K562 (cell line): Measurements from ENCODE around the gene LZTR1. TPM values are rescaled to one million over a fixed set of nuclear protein-coding genes. Genes with fewer than 3 reads are reported as not detected.
A peak's percentile ranks its signal among the peaks of the same experiment; 100 is the strongest.

Experiments
- CBFB ChIP-seq: sonication (generic); formaldehyde crosslinking; IDR thresholded peaks from 2 replicates; pipeline ENCODE4 v1.4.0; 2020; ENCODE audit warnings: mild to moderate bottlenecking, missing genetic modification reagents
- CBX3 ChIP-seq, 2 experiments: IDR thresholded peaks; 1 replicate in 1 of 2; 2 replicates in 1 of 2; pipeline ENCODE4 v1.6.1; 2012; ENCODE audit warnings: inconsistent platforms in 2 of 2, low read length in 2 of 2, borderline replicate concordance in 1 of 2, control low read depth in 1 of 2
- HMG20B ChIP-seq: fragments of 250-450 bp; sonication (Bioruptor Pico); IDR thresholded peaks from 2 replicates; pipeline ENCODE4 v1.5.0; 2021; ENCODE audit warnings: mild to moderate bottlenecking
- NR0B1 ChIP-seq: fragments of 450-650 bp; IDR thresholded peaks from one replicate; pipeline ENCODE4 v1.6.1; 2018; ENCODE audit warnings: mild to moderate bottlenecking, moderate library complexity; ENCODE audit not compliant: partially characterized antibody
- NR1H2 ChIP-seq: sonication (generic); formaldehyde crosslinking; IDR thresholded peaks from 2 replicates; pipeline ENCODE4 v1.4.0; 2020; ENCODE audit warnings: mild to moderate bottlenecking, missing genetic modification reagents
- POLR2AphosphoS5 ChIP-seq: IDR thresholded peaks from 2 replicates; pipeline ENCODE4 v1.6.1; 2011; ENCODE audit warnings: mild to moderate bottlenecking, low read depth, low read length, moderate library complexity; ENCODE audit not compliant: control insufficient read depth, insufficient read depth
- PTBP1 ChIP-seq: fragments of 200-400 bp; formaldehyde crosslinking; IDR thresholded peaks from 2 replicates; pipeline ENCODE4 v1.6.1; 2017; ENCODE audit warnings: low read depth, low read length
- PTRF ChIP-seq: fragments of 450-650 bp; IDR thresholded peaks from 2 replicates; pipeline ENCODE4 v1.6.1; 2016; ENCODE audit warnings: mild to moderate bottlenecking, missing genetic modification characterization, missing compliant biosample characterization
- SREBF2 ChIP-seq: sonication (generic); formaldehyde crosslinking; IDR thresholded peaks from 2 replicates; pipeline ENCODE4 v1.4.0; 2020; ENCODE audit warnings: mild to moderate bottlenecking, missing genetic modification reagents
- SRSF1 ChIP-seq: fragments of 200-400 bp; formaldehyde crosslinking; IDR thresholded peaks from 2 replicates; pipeline ENCODE4 v1.6.1; 2017; ENCODE audit warnings: mild to moderate bottlenecking, low read depth, low read length, moderate library complexity
- polyA plus RNA-seq, 8 experiments: library from polyadenylated mRNA; depleted of rRNA in 4 of 8; stranded (reverse) in 5 of 8; unstranded in 3 of 8; fragments of >200 nt; fragmentation: Nextera tagmentation in 2 of 8; fragmentation: Illumina TruSeq in 1 of 8; extraction: Ambion mirVana in 2 of 8; extraction: Trizol in 1 of 8; gene quantifications; 2 replicates each; pipeline versions ENCODE4 v1.2.1 to v1.2.3, GENCODE V29; 2011 to 2014; ENCODE audit warnings: inconsistent platforms in 1 of 8, missing spikeins in 1 of 8
- total RNA-seq, 7 experiments: library from RNA; depleted of rRNA in 6 of 7; stranded (reverse); fragments of >200 nt in 6 of 7; fragmentation: Illumina TruSeq in 2 of 7; extraction: Trizol in 2 of 7; gene quantifications; 2 replicates each; pipeline versions ENCODE4 v1.2.1 to v1.2.3, GENCODE V29; 2011 to 2021; ENCODE audit warnings: low replicate concordance in 1 of 7
- TF ChIP-seq, protein P1 (sequence below): fragments of 450-650 bp; formaldehyde crosslinking; IDR thresholded peaks from 2 replicates; pipeline ENCODE4 v1.4.0; 2020; ENCODE audit warnings: mild to moderate bottlenecking
- TF ChIP-seq, protein P2 (sequence below): fragments of 450-650 bp; IDR thresholded peaks from 2 replicates; pipeline ENCODE4 v1.6.1; 2016; ENCODE audit warnings: low read depth, mild to moderate bottlenecking, moderate library complexity
- TF ChIP-seq, protein P3 (sequence below), 2 experiments: fragments of 450-650 bp in 1 of 2; sonication (generic) in 1 of 2; formaldehyde crosslinking in 1 of 2; IDR thresholded peaks in 1 of 2; conservative IDR thresholded peaks in 1 of 2; 2 replicates each; pipeline versions ENCODE4 v1.6.1 to v1.8.1; 2016 to 2023; ENCODE audit warnings: mild to moderate bottlenecking in 2 of 2, moderate library complexity in 2 of 2, inconsistent platforms in 1 of 2, missing genetic modification reagents in 1 of 2
- TF ChIP-seq, protein P4 (sequence below): fragments of 450-650 bp; IDR thresholded peaks from 2 replicates; pipeline ENCODE4 v1.6.1; 2017; ENCODE audit warnings: antibody characterized with exemption, mild to moderate bottlenecking

LZTR1 gene
- total and polyA plus RNA-seq, 9 of the 15 experiments (the other 6 are each of a cell fraction or from before 2014, with no cell fraction given), result 2.2 to 135 (median 63.0) TPM

GRCh38 chr22:20953668-20954500, 28.2 kb upstream of the LZTR1 start (continued):
- TF ChIP-seq, protein P1, sequence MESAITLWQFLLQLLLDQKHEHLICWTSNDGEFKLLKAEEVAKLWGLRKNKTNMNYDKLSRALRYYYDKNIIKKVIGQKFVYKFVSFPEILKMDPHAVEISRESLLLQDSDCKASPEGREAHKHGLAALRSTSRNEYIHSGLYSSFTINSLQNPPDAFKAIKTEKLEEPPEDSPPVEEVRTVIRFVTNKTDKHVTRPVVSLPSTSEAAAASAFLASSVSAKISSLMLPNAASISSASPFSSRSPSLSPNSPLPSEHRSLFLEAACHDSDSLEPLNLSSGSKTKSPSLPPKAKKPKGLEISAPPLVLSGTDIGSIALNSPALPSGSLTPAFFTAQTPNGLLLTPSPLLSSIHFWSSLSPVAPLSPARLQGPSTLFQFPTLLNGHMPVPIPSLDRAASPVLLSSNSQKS (CRISPR knock-in tag), result no peak
- no peak for TF ChIP-seq CBX3 (IDR thresholded peaks at IDR 0.05; ENCODE audit: borderline replicate concordance in 1 of 2, low read length in 2 of 2)
- TF ChIP-seq, protein P2, sequence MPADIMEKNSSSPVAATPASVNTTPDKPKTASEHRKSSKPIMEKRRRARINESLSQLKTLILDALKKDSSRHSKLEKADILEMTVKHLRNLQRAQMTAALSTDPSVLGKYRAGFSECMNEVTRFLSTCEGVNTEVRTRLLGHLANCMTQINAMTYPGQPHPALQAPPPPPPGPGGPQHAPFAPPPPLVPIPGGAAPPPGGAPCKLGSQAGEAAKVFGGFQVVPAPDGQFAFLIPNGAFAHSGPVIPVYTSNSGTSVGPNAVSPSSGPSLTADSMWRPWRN, result 0 out of 2 replicates have a peak, but pooled peaks have one; percentile 30
- TF ChIP-seq SRSF1, result no peak
- no peak for TF ChIP-seq SREBF2
- TF ChIP-seq PTRF (tag), result 0 out of 2 replicates have a peak, but pooled peaks have one; percentile 59
- TF ChIP-seq NR0B1, result no peak
- TF ChIP-seq, protein P3, sequence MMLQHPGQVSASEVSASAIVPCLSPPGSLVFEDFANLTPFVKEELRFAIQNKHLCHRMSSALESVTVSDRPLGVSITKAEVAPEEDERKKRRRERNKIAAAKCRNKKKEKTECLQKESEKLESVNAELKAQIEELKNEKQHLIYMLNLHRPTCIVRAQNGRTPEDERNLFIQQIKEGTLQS (IDR thresholded peaks at IDR 0.05), result peak; percentile 95
- TF ChIP-seq, protein P3 (CRISPR knock-in tag; conservative IDR thresholded peaks at IDR 0.05), result 0 out of 2 replicates have a peak, but pooled peaks have one; percentile 52
- no peak for TF ChIP-seq HMG20B (CRISPR knock-in tag)
- TF ChIP-seq, protein P4, sequence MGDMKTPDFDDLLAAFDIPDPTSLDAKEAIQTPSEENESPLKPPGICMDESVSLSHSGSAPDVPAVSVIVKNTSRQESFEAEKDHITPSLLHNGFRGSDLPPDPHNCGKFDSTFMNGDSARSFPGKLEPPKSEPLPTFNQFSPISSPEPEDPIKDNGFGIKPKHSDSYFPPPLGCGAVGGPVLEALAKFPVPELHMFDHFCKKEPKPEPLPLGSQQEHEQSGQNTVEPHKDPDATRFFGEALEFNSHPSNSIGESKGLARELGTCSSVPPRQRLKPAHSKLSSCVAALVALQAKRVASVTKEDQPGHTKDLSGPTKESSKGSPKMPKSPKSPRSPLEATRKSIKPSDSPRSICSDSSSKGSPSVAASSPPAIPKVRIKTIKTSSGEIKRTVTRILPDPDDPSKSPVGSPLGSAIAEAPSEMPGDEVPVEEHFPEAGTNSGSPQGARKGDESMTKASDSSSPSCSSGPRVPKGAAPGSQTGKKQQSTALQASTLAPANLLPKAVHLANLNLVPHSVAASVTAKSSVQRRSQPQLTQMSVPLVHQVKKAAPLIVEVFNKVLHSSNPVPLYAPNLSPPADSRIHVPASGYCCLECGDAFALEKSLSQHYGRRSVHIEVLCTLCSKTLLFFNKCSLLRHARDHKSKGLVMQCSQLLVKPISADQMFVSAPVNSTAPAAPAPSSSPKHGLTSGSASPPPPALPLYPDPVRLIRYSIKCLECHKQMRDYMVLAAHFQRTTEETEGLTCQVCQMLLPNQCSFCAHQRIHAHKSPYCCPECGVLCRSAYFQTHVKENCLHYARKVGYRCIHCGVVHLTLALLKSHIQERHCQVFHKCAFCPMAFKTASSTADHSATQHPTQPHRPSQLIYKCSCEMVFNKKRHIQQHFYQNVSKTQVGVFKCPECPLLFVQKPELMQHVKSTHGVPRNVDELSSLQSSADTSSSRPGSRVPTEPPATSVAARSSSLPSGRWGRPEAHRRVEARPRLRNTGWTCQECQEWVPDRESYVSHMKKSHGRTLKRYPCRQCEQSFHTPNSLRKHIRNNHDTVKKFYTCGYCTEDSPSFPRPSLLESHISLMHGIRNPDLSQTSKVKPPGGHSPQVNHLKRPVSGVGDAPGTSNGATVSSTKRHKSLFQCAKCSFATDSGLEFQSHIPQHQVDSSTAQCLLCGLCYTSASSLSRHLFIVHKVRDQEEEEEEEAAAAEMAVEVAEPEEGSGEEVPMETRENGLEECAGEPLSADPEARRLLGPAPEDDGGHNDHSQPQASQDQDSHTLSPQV, result no peak
- no peak for TF ChIP-seq PTBP1
- no peak for TF ChIP-seq POLR2AphosphoS5
- TF ChIP-seq NR1H2, result peak; percentile 70
- TF ChIP-seq CBFB (CRISPR knock-in tag), result peak; percentile 66; the same call in 1 of the 2 replicates
